Middle frontal gyrus (tissue), 1 donor: ENCODE results near the gene TJP1.
"Not testable (repeated sequence)": the region's sequence is repeated elsewhere in the genome, so short reads cannot be mapped to it uniquely, and the experiment has no call there.

Experiments used
- DNase-seq: peaks from one replicate; pipeline ENCODE4 v3.0.0-alpha.2; 2015; ENCODE audit warnings: low spot score; ENCODE audit errors: extremely low spot score

The TJP1 gene

GRCh38 chr15:29708519-29708918 lies 113.7 kb downstream of the TJP1 start:
- DNase-seq = no peak

- DNase-seq = no peak
These were observed 117.2 kb downstream of the TJP1 start for GRCh38 chr15:29704950-29705597.

GRCh38 chr15:29701151-29701550 lies 121.1 kb downstream of the TJP1 start:
- DNase-seq = no peak

GRCh38 chr15:29700296-29700695 lies 122.0 kb downstream of the TJP1 start:
- no peak for DNase-seq

GRCh38 chr15:29699791-29700190 lies 122.5 kb downstream of the TJP1 start:
- no peak for DNase-seq

GRCh38 chr15:29698030-29698701 lies 124.1 kb downstream of the TJP1 start:
- DNase-seq = no peak

- DNase-seq = no peak
These were observed 125.1 kb downstream of the TJP1 start for GRCh38 chr15:29696950-29697738.

GRCh38 chr15:29696506-29696905 lies 125.8 kb downstream of the TJP1 start:
- DNase-seq = not testable (repeated sequence)

- DNase-seq = no peak
These were observed 126.6 kb downstream of the TJP1 start for GRCh38 chr15:29695489-29696167.

GRCh38 chr15:29693225-29693624 lies 129.0 kb downstream of the TJP1 start:
- no peak for DNase-seq

GRCh38 chr15:29692527-29692926 lies 129.7 kb downstream of the TJP1 start:
- no peak for DNase-seq

- no peak for DNase-seq
These were observed 131.3 kb downstream of the TJP1 start for GRCh38 chr15:29690765-29691475.

- DNase-seq = no peak
These were observed 132.8 kb downstream of the TJP1 start for GRCh38 chr15:29689287-29689986.

- DNase-seq = no peak
These were observed 133.6 kb downstream of the TJP1 start for GRCh38 chr15:29688506-29689286.

GRCh38 chr15:29687939-29688505 lies 134.2 kb downstream of the TJP1 start:
- no peak for DNase-seq

- no peak for DNase-seq
These were observed 135.0 kb downstream of the TJP1 start for GRCh38 chr15:29687204-29687815.

- no peak for DNase-seq
These were observed 135.6 kb downstream of the TJP1 start for GRCh38 chr15:29686445-29687203.

GRCh38 chr15:29686079-29686425 lies 136.2 kb downstream of the TJP1 start:
- no peak for DNase-seq
